Gastroesophageal sphincter (tissue), 3 donors: Measurements from ENCODE around the gene EFR3B.

Source experiments
- POLR2A ChIP-seq, 2 donors: fragments of 450-650 bp; IDR thresholded peaks; one replicate each; pipeline ENCODE4 v1.6.1; 2017; ENCODE audit warnings: antibody characterized with exemption in 2 of 2, mild to moderate bottlenecking in 2 of 2, moderate library complexity in 1 of 2
- POLR2AphosphoS5 ChIP-seq: sonication (generic); formaldehyde crosslinking; IDR thresholded peaks from one replicate; pipeline ENCODE4 v1.6.1; 2017; ENCODE audit warnings: antibody characterized with exemption
- TF ChIP-seq, protein P1 (sequence below), 4 experiments: fragments of 200-600 bp in 2 of 4; fragments of 450-650 bp in 2 of 4; sonication (generic) in 1 of 4; IDR thresholded peaks; one replicate each; pipeline ENCODE4 v1.5.1; 2017 to 2019; ENCODE audit warnings: antibody characterized with exemption in 4 of 4, mild to moderate bottlenecking in 2 of 4, moderate library complexity in 2 of 4

DNA sequence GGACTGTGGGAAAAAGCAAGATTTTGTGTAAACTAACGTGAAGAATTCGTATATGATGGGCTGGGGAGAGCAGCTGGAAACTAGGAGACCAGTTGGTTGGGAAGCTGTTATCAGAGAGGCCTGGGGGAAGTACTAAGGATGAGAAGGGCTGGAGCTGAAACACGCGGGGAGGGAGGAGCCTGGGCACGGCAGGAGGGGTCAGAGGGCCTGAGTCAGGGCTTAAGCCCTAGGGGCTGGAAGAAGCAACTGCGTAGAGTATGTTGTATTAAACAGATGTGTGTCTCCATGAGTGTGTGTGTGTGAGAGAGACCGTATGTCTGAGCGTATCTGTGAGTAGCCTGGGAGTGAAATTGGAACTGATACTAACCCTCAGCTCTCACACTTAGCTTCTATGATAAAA lies 118.1 kb downstream of the EFR3B start:
- no peak for TF ChIP-seq POLR2AphosphoS5
- TF ChIP-seq, protein P1, sequence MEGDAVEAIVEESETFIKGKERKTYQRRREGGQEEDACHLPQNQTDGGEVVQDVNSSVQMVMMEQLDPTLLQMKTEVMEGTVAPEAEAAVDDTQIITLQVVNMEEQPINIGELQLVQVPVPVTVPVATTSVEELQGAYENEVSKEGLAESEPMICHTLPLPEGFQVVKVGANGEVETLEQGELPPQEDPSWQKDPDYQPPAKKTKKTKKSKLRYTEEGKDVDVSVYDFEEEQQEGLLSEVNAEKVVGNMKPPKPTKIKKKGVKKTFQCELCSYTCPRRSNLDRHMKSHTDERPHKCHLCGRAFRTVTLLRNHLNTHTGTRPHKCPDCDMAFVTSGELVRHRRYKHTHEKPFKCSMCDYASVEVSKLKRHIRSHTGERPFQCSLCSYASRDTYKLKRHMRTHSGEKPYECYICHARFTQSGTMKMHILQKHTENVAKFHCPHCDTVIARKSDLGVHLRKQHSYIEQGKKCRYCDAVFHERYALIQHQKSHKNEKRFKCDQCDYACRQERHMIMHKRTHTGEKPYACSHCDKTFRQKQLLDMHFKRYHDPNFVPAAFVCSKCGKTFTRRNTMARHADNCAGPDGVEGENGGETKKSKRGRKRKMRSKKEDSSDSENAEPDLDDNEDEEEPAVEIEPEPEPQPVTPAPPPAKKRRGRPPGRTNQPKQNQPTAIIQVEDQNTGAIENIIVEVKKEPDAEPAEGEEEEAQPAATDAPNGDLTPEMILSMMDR (IDR thresholded peaks at IDR 0.05) = no peak
- TF ChIP-seq POLR2A (IDR thresholded peaks at IDR 0.05) = no peak
